Medulla oblongata (tissue), 1 donor: ENCODE data around the gene METTL16.
A peak's percentile ranks its signal among the peaks of the same experiment; 100 is the strongest.
"Not testable (repeated sequence)": the region's sequence is repeated elsewhere in the genome, so short reads cannot be mapped to it uniquely, and the experiment has no call there.

Source experiments
- DNase-seq: peaks from one replicate; pipeline ENCODE4 v3.0.0-alpha.2; 2015; ENCODE audit errors: extremely low spot score

METTL16 gene

GRCh38 chr17:2502871-2503580 is 8.7 kb downstream of the METTL16 start:
- DNase-seq, result no peak

- DNase-seq, result no peak
Observed at GRCh38 chr17:2500446-2500845, 11.2 kb downstream of the METTL16 start.

- DNase-seq, result not testable (repeated sequence)
Observed at GRCh38 chr17:2489286-2489685, 22.4 kb downstream of the METTL16 start.

- no peak for DNase-seq
Observed at GRCh38 chr17:2487306-2487705, 24.4 kb downstream of the METTL16 start.

GRCh38 chr17:2486709-2487108 is 25.0 kb downstream of the METTL16 start:
- not testable (repeated sequence) for DNase-seq

GRCh38 chr17:2485970-2486369 is 25.7 kb downstream of the METTL16 start:
- no peak for DNase-seq

- no peak for DNase-seq
Observed at GRCh38 chr17:2485543-2485942, 26.1 kb downstream of the METTL16 start.

GRCh38 chr17:2484876-2485275 is 26.8 kb downstream of the METTL16 start:
- no peak for DNase-seq

- DNase-seq, result no peak
Observed at GRCh38 chr17:2483084-2483483, 28.6 kb downstream of the METTL16 start.

GRCh38 chr17:2482218-2482617 is 29.5 kb downstream of the METTL16 start:
- no peak for DNase-seq

GRCh38 chr17:2481760-2482159 is 29.9 kb downstream of the METTL16 start:
- peak; percentile 25 for DNase-seq

GRCh38 chr17:2478458-2478857 is 33.2 kb downstream of the METTL16 start:
- no peak for DNase-seq

GRCh38 chr17:2475056-2475455 is 36.6 kb downstream of the METTL16 start:
- no peak for DNase-seq

- DNase-seq, result no peak
Observed at GRCh38 chr17:2474371-2474770, 37.3 kb downstream of the METTL16 start.

- DNase-seq, result no peak
Observed at GRCh38 chr17:2468270-2468669, 43.4 kb downstream of the METTL16 start.

- DNase-seq, result no peak
Observed at GRCh38 chr17:2466931-2467330, 44.8 kb downstream of the METTL16 start.

GRCh38 chr17:2462481-2462880 is 49.2 kb downstream of the METTL16 start:
- DNase-seq, result no peak

- no peak for DNase-seq
Observed at GRCh38 chr17:2459917-2460271, 51.8 kb downstream of the METTL16 start.

- no peak for DNase-seq
Observed at GRCh38 chr17:2457913-2458312, 53.8 kb downstream of the METTL16 start.

GRCh38 chr17:2456475-2456874 is 55.2 kb downstream of the METTL16 start:
- DNase-seq, result no peak

- no peak for DNase-seq
Observed at GRCh38 chr17:2455956-2456355, 55.7 kb downstream of the METTL16 start.

GRCh38 chr17:2453866-2454265 is 57.8 kb downstream of the METTL16 start:
- no peak for DNase-seq

- no peak for DNase-seq
Observed at GRCh38 chr17:2453325-2453724, 58.4 kb downstream of the METTL16 start.

- no peak for DNase-seq
Observed at GRCh38 chr17:2452216-2452750, 59.4 kb downstream of the METTL16 start.
